OCI-LY7 (cell line): ENCODE data around the gene KRTAP4-16. TPM values are rescaled to one million over a fixed set of nuclear protein-coding genes. Genes with fewer than 3 reads are reported as not detected.
"Not testable (repeated sequence)": the region's sequence is repeated elsewhere in the genome, so short reads cannot be mapped to it uniquely, and the experiment has no call there.

Experiments used
- BruUV-seq: library from RNA; stranded (reverse); fragments of 400-500 nt; replicated peaks from 2 replicates; lab custom pipeline; 2021; lab: Mats Ljungman, UMichigan
- CTCF ChIA-PET: fragments of 300-600 bp; sonication (Branson Sonifier 250); formaldehyde crosslinking; loops from one replicate; lab custom pipeline; 2022; ENCODE audit warnings: antibody characterized with exemption; ENCODE audit not compliant: unreplicated experiment; lab: Charles Lee
- POLR2A ChIA-PET: fragments of 300-600 bp; sonication (Branson Sonifier 250); formaldehyde crosslinking; loops from one replicate; lab custom pipeline; 2022; ENCODE audit warnings: antibody characterized with exemption; lab: Charles Lee
- DNase-seq: peaks from one replicate; pipeline ENCODE4 v3.0.0-alpha.2; 2015; ENCODE audit warnings: low spot score
- H2AFZ ChIP-seq: fragments of 200-600 bp; sonication (generic), shearing (Covaris generic); 2 replicates; pipeline ENCODE4 v1.6.1; 2014; ENCODE audit warnings: mild to moderate bottlenecking, antibody characterized with exemption, low read length, moderate library complexity
- H3K27ac ChIP-seq: fragments of 200-600 bp; sonication (generic); 2 replicates; pipeline ENCODE4 v1.5.1; 2014; ENCODE audit warnings: mixed run types, low read depth, mild to moderate bottlenecking, moderate library complexity, low read length, inconsistent platforms; ENCODE audit not compliant: poor library complexity, severe bottlenecking
- H3K36me3 ChIP-seq: fragments of 200-600 bp; sonication (generic); 2 replicates; pipeline ENCODE4 v1.6.1; 2014; ENCODE audit warnings: mild to moderate bottlenecking, antibody characterized with exemption, low read length, moderate library complexity, mixed read lengths; ENCODE audit not compliant: insufficient read depth
- H3K4me1 ChIP-seq: fragments of 200-600 bp; sonication (generic); 2 replicates; pipeline ENCODE4 v1.5.1; 2014; ENCODE audit warnings: mild to moderate bottlenecking, low read length; ENCODE audit not compliant: insufficient read depth, poor library complexity, severe bottlenecking
- H3K4me2 ChIP-seq: fragments of 200-600 bp; sonication (generic); 2 replicates; pipeline ENCODE4 v1.6.1; 2014; ENCODE audit warnings: mild to moderate bottlenecking, low read length
- H3K4me3 ChIP-seq: fragments of 200-600 bp; sonication (generic); 2 replicates; pipeline ENCODE4 v1.5.1; 2014; ENCODE audit warnings: mild to moderate bottlenecking, low read depth, low read length; ENCODE audit not compliant: poor library complexity, severe bottlenecking
- H3K79me2 ChIP-seq: fragments of 200-600 bp; sonication (generic); 2 replicates; pipeline ENCODE4 v1.6.1; 2016; ENCODE audit warnings: low read depth, mild to moderate bottlenecking, low read length, moderate library complexity, mixed read lengths; ENCODE audit not compliant: insufficient read depth
- H3K9me2 ChIP-seq: fragments of 200-600 bp; sonication (generic); 2 replicates; pipeline ENCODE4 v1.6.1; 2016; ENCODE audit warnings: mild to moderate bottlenecking, low read length, mixed read lengths; ENCODE audit not compliant: insufficient read depth
- H3K9me3 ChIP-seq: fragments of 200-600 bp; sonication (generic); 2 replicates; pipeline ENCODE4 v1.6.1; 2014; ENCODE audit warnings: mild to moderate bottlenecking, mixed run types, low read length, mixed read lengths
- H4K20me1 ChIP-seq: fragments of 200-600 bp; sonication (generic); 2 replicates; pipeline ENCODE4 v1.6.1; 2014; ENCODE audit warnings: mild to moderate bottlenecking, antibody characterized with exemption, low read length, moderate library complexity, mixed read lengths; ENCODE audit not compliant: insufficient read depth
- EZH2phosphoT487 ChIP-seq: fragments of 200-600 bp; sonication (generic); IDR thresholded peaks from 2 replicates; pipeline ENCODE4 v1.6.1; 2018; ENCODE audit warnings: low read depth, borderline replicate concordance, mild to moderate bottlenecking, mixed run types, antibody characterized with exemption, low read length, moderate library complexity, mixed read lengths
- intact Hi-C: fragments of 100-400 bp; cut with micrococcal nuclease; formaldehyde crosslinking; loops from one replicate; pipeline ENCODE4 v1.10.0; 2022; ENCODE audit not compliant: unreplicated experiment
- total RNA-seq, 2 experiments: library from RNA; depleted of rRNA in 1 of 2; stranded (reverse); fragments of >200 nt in 1 of 2; shearing (Covaris generic) in 1 of 2; gene quantifications; 2 replicates each; pipeline ENCODE4 v1.2.3, GENCODE V29; 2014 to 2022
- TF ChIP-seq, protein P1 (sequence below): fragments of 200-600 bp; sonication (generic); conservative IDR thresholded peaks from 2 replicates; pipeline ENCODE4 v1.5.1; 2014; ENCODE audit warnings: mild to moderate bottlenecking, antibody characterized with exemption, low read length, moderate library complexity, mixed read lengths

The KRTAP4-16 gene
- total RNA-seq, 2 experiments from 2014 or later, result not detected

GRCh38 chr17:41098481-41098880 lies 3.5 kb downstream of the KRTAP4-16 start:
- no peak overlapping the region for H3K27ac ChIP-seq
- intact Hi-C loops, result no loop called here
- H3K9me3 ChIP-seq, result no peaks in the 10 kb centered on the region
- no peaks in the 10 kb centered on the region for H3K36me3 ChIP-seq
- H4K20me1 ChIP-seq, result no peaks in the 10 kb centered on the region
- H2AFZ ChIP-seq, result no peak overlapping the region
- H3K4me1 ChIP-seq, result no peaks in the 10 kb centered on the region
- ChIA-PET CTCF (no interaction called here), POLR2A (no interaction called here)
- H3K79me2 ChIP-seq, result no peaks in the 10 kb centered on the region
- no peak overlapping the region for H3K4me3 ChIP-seq
- no TSS peak for BruUV-seq
- DNase-seq, result no peak
- no peaks in the 10 kb centered on the region for H3K9me2 ChIP-seq
- H3K4me2 ChIP-seq, result no peak overlapping the region
- TF ChIP-seq EZH2phosphoT487, result no peak
- TF ChIP-seq, protein P1, sequence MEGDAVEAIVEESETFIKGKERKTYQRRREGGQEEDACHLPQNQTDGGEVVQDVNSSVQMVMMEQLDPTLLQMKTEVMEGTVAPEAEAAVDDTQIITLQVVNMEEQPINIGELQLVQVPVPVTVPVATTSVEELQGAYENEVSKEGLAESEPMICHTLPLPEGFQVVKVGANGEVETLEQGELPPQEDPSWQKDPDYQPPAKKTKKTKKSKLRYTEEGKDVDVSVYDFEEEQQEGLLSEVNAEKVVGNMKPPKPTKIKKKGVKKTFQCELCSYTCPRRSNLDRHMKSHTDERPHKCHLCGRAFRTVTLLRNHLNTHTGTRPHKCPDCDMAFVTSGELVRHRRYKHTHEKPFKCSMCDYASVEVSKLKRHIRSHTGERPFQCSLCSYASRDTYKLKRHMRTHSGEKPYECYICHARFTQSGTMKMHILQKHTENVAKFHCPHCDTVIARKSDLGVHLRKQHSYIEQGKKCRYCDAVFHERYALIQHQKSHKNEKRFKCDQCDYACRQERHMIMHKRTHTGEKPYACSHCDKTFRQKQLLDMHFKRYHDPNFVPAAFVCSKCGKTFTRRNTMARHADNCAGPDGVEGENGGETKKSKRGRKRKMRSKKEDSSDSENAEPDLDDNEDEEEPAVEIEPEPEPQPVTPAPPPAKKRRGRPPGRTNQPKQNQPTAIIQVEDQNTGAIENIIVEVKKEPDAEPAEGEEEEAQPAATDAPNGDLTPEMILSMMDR, result no peak

DNA sequence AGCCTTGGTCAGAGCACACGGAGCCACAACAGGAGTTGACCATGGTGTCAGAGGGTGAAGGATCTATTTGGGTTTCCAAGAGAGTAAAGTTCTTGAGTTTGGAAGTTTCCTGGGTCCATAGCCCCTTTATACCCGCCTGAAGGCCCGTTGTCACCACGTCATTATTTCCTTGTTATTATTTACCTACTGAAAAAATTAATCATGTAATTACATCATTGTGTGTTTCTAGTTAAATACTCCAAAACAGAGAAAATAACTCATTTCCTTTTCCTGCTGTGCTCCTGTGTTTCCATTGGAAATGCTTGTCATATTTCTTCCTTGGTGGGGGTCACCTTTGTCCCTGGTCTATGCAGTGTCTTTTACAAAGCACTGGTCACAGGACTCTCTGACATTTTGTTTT lies 4.0 kb downstream of the KRTAP4-16 start, which contains the start of gene KRTAP4-8:
KRTAP4-8 (minus strand) TSS at position 101 of the 400 bp plus-strand sequence; CDS start at position 43, 58 bp downstream.
- intact Hi-C loops, result no loop called here
- H3K4me3 ChIP-seq, result no peak within 1 kb of the TSS
- no peaks in the 10 kb centered on the region for H3K9me2 ChIP-seq
- no peaks in the 10 kb centered on the region for H3K79me2 ChIP-seq
- H3K4me1 ChIP-seq, result no peaks in the 10 kb centered on the region
- no peak for DNase-seq
- no TSS peak for BruUV-seq
- H3K27ac ChIP-seq, result no peak within 1 kb of the TSS
- TF ChIP-seq EZH2phosphoT487, result no peak
- TF ChIP-seq, protein P1, result no peak
- H3K36me3 ChIP-seq, result no peaks in the 10 kb centered on the region
- H2AFZ ChIP-seq, result no peak within 1 kb of the TSS
- ChIA-PET CTCF (no interaction called here), POLR2A (no interaction called here)
- H3K4me2 ChIP-seq, result no peak within 1 kb of the TSS
- no peaks in the 10 kb centered on the region for H3K9me3 ChIP-seq
- H4K20me1 ChIP-seq, result no peaks in the 10 kb centered on the region

DNA sequence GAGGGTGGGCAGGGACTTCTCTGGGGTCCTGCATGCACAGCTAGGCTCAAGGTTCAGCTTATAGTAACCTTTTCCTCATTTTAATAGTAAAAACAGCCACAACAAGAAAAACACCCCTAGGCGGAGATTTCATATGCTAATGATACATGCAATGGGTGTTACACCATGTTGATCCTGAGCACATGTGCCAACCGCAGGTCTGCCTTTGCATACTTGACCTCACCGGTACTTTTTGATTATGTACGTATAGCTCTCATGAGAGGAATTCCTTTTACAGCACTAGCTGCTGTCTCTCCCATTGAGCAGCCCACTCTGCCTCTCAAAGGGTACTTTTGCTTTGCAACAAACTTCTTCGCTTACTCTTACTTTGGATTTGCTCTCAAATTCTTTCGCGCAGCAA lies 6.0 kb downstream of the KRTAP4-16 start:
- no peak for DNase-seq
- ChIA-PET POLR2A (no interaction called here), CTCF (no interaction called here)
- H3K4me2 ChIP-seq, result no peak overlapping the region
- no TSS peak for BruUV-seq
- no peak overlapping the region for H2AFZ ChIP-seq
- no peaks in the 10 kb centered on the region for H3K4me1 ChIP-seq
- TF ChIP-seq EZH2phosphoT487, result no peak
- TF ChIP-seq, protein P1, result no peak
- no peak overlapping the region for H3K4me3 ChIP-seq
- no peaks in the 10 kb centered on the region for H4K20me1 ChIP-seq
- no peaks in the 10 kb centered on the region for H3K79me2 ChIP-seq
- H3K27ac ChIP-seq, result no peak overlapping the region
- no peaks in the 10 kb centered on the region for H3K9me3 ChIP-seq
- H3K36me3 ChIP-seq, result no peaks in the 10 kb centered on the region
- intact Hi-C loops, result no loop called here
- H3K9me2 ChIP-seq, result no peaks in the 10 kb centered on the region

- H3K4me2 ChIP-seq, H3K79me2 ChIP-seq, intact Hi-C loops, BruUV-seq, CTCF ChIA-PET, H3K9me2 ChIP-seq, H3K4me3 ChIP-seq, DNase-seq, H4K20me1 ChIP-seq, H3K27ac ChIP-seq, H3K9me3 ChIP-seq, H3K4me1 ChIP-seq, POLR2A ChIA-PET, H3K36me3 ChIP-seq, H2AFZ ChIP-seq: not testable (repeated sequence)
Measured at GRCh38 chr17:41088760-41089352, 13.2 kb downstream of the KRTAP4-16 start.
